Lung (tissue), 12 donors: ENCODE measurements around the gene KIAA0930. TPM values are rescaled to one million over a fixed set of nuclear protein-coding genes. Genes with fewer than 3 reads are reported as not detected.

Experiments
- ATAC-seq: fragments of 200-7000 bp; cut with Tn5 transposase; one replicate; pipeline ENCODE4 v1.9.1; 2020; ENCODE audit warnings: moderate number of reproducible peaks; ENCODE audit not compliant: insufficient read depth, low FRiP score
- DNase-seq, 3 donors: peaks; one replicate each; pipeline ENCODE4 v3.0.0-alpha.2; 2013 to 2017
- H3K27ac ChIP-seq, 2 donors: one replicate each; pipeline ENCODE4 v1.5.1; 2013; ENCODE audit warnings: mild to moderate bottlenecking in 2 of 2, moderate library complexity in 2 of 2, control low read depth in 1 of 2, inconsistent platforms in 1 of 2, low read depth in 1 of 2, low read length in 1 of 2
- H3K27me3 ChIP-seq, 3 donors: one replicate each; pipeline ENCODE4 v1.5.1; 2013; ENCODE audit warnings: low read length in 2 of 3; ENCODE audit not compliant: control insufficient read depth in 3 of 3, insufficient read depth in 3 of 3
- H3K36me3 ChIP-seq, 4 donors: one replicate each; pipeline ENCODE4 v1.5.1; 2013; ENCODE audit warnings: low read length in 4 of 4, mild to moderate bottlenecking in 1 of 4, moderate library complexity in 1 of 4; ENCODE audit not compliant: control insufficient read depth in 4 of 4, insufficient read depth in 4 of 4
- H3K4me1 ChIP-seq, 5 donors: one replicate each; pipeline ENCODE4 v1.5.1; 2013; ENCODE audit warnings: low read length in 5 of 5, mild to moderate bottlenecking in 2 of 5, moderate library complexity in 1 of 5; ENCODE audit not compliant: control insufficient read depth in 5 of 5, insufficient read depth in 5 of 5
- H3K4me3 ChIP-seq: one replicate; pipeline ENCODE4 v1.5.1; 2013; ENCODE audit warnings: mild to moderate bottlenecking, control low read depth, moderate library complexity
- H3K9ac ChIP-seq, 2 donors: one replicate each; pipeline ENCODE4 v1.5.1; 2013; ENCODE audit warnings: low read length in 2 of 2, control low read depth in 1 of 2; ENCODE audit not compliant: insufficient read depth in 1 of 2
- H3K9me3 ChIP-seq, 4 donors: one replicate each; pipeline ENCODE4 v1.5.1; 2013; ENCODE audit warnings: low read length in 3 of 4, mild to moderate bottlenecking in 1 of 4, moderate library complexity in 1 of 4; ENCODE audit not compliant: control insufficient read depth in 4 of 4, insufficient read depth in 3 of 4
- WGBS, 2 donors: extraction: QIAGEN DNeasy Blood & Tissue Kit; methylation state at CpG; one replicate each; pipeline ENCODE4 v1.1.7; 2013; 5-methylcytosine and 5-hydroxymethylcytosine counted together
- polyA plus RNA-seq, 2 donors: library from polyadenylated mRNA; stranded (reverse); fragments of 200-250 nt; gene quantifications; one replicate each; pipeline ENCODE4 v1.2.1, GENCODE V29; 2013
- total RNA-seq, 2 donors: library from RNA; depleted of rRNA in 1 of 2; stranded (reverse); fragments of >200 nt in 1 of 2; gene quantifications; one replicate each; pipeline ENCODE4 v1.2.1, GENCODE V29; 2014 to 2021
- TF ChIP-seq, protein P1 (sequence below): IDR thresholded peaks from 2 replicates; pipeline ENCODE4 v1.5.1; 2012; ENCODE audit warnings: mild to moderate bottlenecking; ENCODE audit errors: control extremely low read depth, extremely low read depth
- donor health status: control.
- donor health status: control.
- donor health status: Bipolar disorder and iron deficiency.
- donor health status: healthy.
- donor health status: DM: yes; HTN: yes; CAD: no.

KIAA0930 gene
- total and polyA plus RNA-seq, 4 donors: 25.9 to 67.3 (median 57.3) TPM

GRCh38 chr22:45157907-45158306 is 82.8 kb downstream of the KIAA0930 start:
- Histone ChIP-seq H3K36me3 (peaks cover 2 to 19% (median 4%) of the 10 kb centered on the region in 4 donors), H3K27ac (peak overlapping the region in 1 of 2 donors; percentile 3), H3K4me1 (peaks cover 0 to 9% (median 3%) of the 10 kb centered on the region in 5 donors), H3K9ac (no peak overlapping the region), H3K27me3 (no peaks in the 10 kb centered on the region), H3K9me3 (no peaks in the 10 kb centered on the region), H3K4me3 (no peak overlapping the region)
- no peak for ATAC-seq
- 66 to 86% methylated on average over 3 of the region's 3 CpGs for WGBS, 2 donors
- no peak for DNase-seq
- TF ChIP-seq, protein P1, sequence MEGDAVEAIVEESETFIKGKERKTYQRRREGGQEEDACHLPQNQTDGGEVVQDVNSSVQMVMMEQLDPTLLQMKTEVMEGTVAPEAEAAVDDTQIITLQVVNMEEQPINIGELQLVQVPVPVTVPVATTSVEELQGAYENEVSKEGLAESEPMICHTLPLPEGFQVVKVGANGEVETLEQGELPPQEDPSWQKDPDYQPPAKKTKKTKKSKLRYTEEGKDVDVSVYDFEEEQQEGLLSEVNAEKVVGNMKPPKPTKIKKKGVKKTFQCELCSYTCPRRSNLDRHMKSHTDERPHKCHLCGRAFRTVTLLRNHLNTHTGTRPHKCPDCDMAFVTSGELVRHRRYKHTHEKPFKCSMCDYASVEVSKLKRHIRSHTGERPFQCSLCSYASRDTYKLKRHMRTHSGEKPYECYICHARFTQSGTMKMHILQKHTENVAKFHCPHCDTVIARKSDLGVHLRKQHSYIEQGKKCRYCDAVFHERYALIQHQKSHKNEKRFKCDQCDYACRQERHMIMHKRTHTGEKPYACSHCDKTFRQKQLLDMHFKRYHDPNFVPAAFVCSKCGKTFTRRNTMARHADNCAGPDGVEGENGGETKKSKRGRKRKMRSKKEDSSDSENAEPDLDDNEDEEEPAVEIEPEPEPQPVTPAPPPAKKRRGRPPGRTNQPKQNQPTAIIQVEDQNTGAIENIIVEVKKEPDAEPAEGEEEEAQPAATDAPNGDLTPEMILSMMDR: no peak

GRCh38 chr22:45155050-45155840 is 85.4 kb downstream of the KIAA0930 start:
- H3K9me3 ChIP-seq: no peaks in the 10 kb centered on the region
- H3K4me1 ChIP-seq: peaks cover 0 to 3% (median 3%) of the 10 kb centered on the region in 5 donors
- no peak overlapping the region for H3K9ac ChIP-seq
- DNase-seq (no peak), ATAC-seq (no peak)
- peaks cover 4 to 19% (median 4%) of the 10 kb centered on the region in 4 donors for H3K36me3 ChIP-seq
- no peak overlapping the region for H3K27ac ChIP-seq
- TF ChIP-seq, protein P1: no peak
- H3K27me3 ChIP-seq: no peaks in the 10 kb centered on the region
- 65 to 81% methylated on average over 9 of the region's 9 CpGs for WGBS, 2 donors
- no peak overlapping the region for H3K4me3 ChIP-seq

DNA sequence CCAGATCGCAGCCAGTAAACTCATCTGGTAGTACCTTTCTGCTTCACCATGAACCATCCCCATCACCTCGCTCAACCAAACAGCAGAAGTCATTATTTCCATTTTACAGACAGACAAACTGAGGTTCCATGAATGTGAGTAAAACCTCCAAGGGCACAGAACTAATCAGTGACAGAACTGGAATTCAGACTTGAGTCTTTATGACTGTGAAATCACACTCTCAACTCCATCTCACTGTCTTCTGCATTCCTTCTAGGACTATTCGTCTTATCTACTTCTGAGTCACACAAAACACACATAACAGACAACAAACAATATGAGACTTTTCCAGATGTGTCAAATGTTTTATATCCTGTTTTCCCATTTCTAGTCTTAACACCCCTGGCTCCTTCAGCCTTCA is 86.3 kb downstream of the KIAA0930 start:
- ATAC-seq (no peak), DNase-seq (no peak)
- TF ChIP-seq, protein P1: no peak
- no peak overlapping the region for H3K27ac ChIP-seq
- H3K9ac ChIP-seq: no peak overlapping the region
- H3K36me3 ChIP-seq: peaks cover 4 to 19% (median 4%) of the 10 kb centered on the region in 4 donors
- peaks cover 0 to 3% (median 0%) of the 10 kb centered on the region in 5 donors for H3K4me1 ChIP-seq
- 94 to 99% methylated on average over 3 of the region's 3 CpGs for WGBS, 2 donors
- H3K9me3 ChIP-seq: no peaks in the 10 kb centered on the region
- H3K27me3 ChIP-seq: no peaks in the 10 kb centered on the region
- peak overlapping the region; percentile 15 for H3K4me3 ChIP-seq
